ENCODE data around the gene NCOR2. TPM values are rescaled to one million over a fixed set of nuclear protein-coding genes. Genes with fewer than 3 reads are reported as not detected.

NCOR2 gene
- total RNA-seq, 2 experiments from 2014 or later: 92.9 to 99.9 TPM

- H3K36me3 Mint-ChIP-seq (ENCODE audit: low read depth): no peaks in the 10 kb centered on the region
- DNase-seq (no peak), ATAC-seq (no peak)
- no peaks in the 10 kb centered on the region for H3K9me3 Mint-ChIP-seq (ENCODE audit: insufficient read depth)
- peaks cover 43% of the 10 kb centered on the region for H3K4me1 Mint-ChIP-seq (ENCODE audit: low read depth)
- POLR2A ChIA-PET: no interaction called here
- CTCF ChIA-PET: no interaction called here
- H3K4me3 Mint-ChIP-seq: no peak overlapping the region
- H3K27ac Mint-ChIP-seq: no peak overlapping the region
- H3K27me3 Mint-ChIP-seq (ENCODE audit: low read depth): no peaks in the 10 kb centered on the region
Observed at GRCh38 chr12:124541322-124541721, 26.1 kb downstream of the NCOR2 start.

- CTCF ChIA-PET: no interaction called here
- POLR2A ChIA-PET: no interaction called here
- ATAC-seq: no peak
Observed at GRCh38 chr12:124539084-124540041, 28.0 kb downstream of the NCOR2 start.

GRCh38 chr12:124538194-124539082 is 29.0 kb downstream of the NCOR2 start:
- no peaks in the 10 kb centered on the region for H3K36me3 Mint-ChIP-seq (ENCODE audit: low read depth)
- no peak overlapping the region for H3K27ac Mint-ChIP-seq
- CTCF ChIA-PET: no interaction called here
- H3K9me3 Mint-ChIP-seq (ENCODE audit: insufficient read depth): no peaks in the 10 kb centered on the region
- no peak for DNase-seq
- POLR2A ChIA-PET: no interaction called here
- no peak overlapping the region for H3K4me3 Mint-ChIP-seq
- ATAC-seq: no peak
- H3K4me1 Mint-ChIP-seq (ENCODE audit: low read depth): peaks cover 20% of the 10 kb centered on the region
- H3K27me3 Mint-ChIP-seq (ENCODE audit: low read depth): no peaks in the 10 kb centered on the region

More at GRCh38 chr12:124539084-124540041, 28.0 kb downstream of the NCOR2 start:
- Mint-ChIP-seq H3K27me3 (ENCODE audit: low read depth) (no peaks in the 10 kb centered on the region), H3K27ac (peak overlapping the region; percentile 64), H3K4me1 (ENCODE audit: low read depth) (peaks cover 23% of the 10 kb centered on the region), H3K36me3 (ENCODE audit: low read depth) (no peaks in the 10 kb centered on the region), H3K4me3 (no peak overlapping the region), H3K9me3 (ENCODE audit: insufficient read depth) (no peaks in the 10 kb centered on the region)
- no peak for DNase-seq

GRCh38 chr12:124537525-124538193 is 29.8 kb downstream of the NCOR2 start:
- Mint-ChIP-seq H3K27ac (no peak overlapping the region), H3K36me3 (ENCODE audit: low read depth) (no peaks in the 10 kb centered on the region), H3K27me3 (ENCODE audit: low read depth) (no peaks in the 10 kb centered on the region), H3K9me3 (ENCODE audit: insufficient read depth) (no peaks in the 10 kb centered on the region), H3K4me3 (no peak overlapping the region), H3K4me1 (ENCODE audit: low read depth) (peaks cover 19% of the 10 kb centered on the region)
- no peak for DNase-seq
- CTCF ChIA-PET: no interaction called here
- POLR2A ChIA-PET: no interaction called here
- no peak for ATAC-seq

- Mint-ChIP-seq H3K4me1 (ENCODE audit: low read depth) (peaks cover 19% of the 10 kb centered on the region), H3K27me3 (ENCODE audit: low read depth) (no peaks in the 10 kb centered on the region), H3K36me3 (ENCODE audit: low read depth) (no peaks in the 10 kb centered on the region), H3K4me3 (no peak overlapping the region), H3K9me3 (ENCODE audit: insufficient read depth) (no peaks in the 10 kb centered on the region), H3K27ac (no peak overlapping the region)
- no peak for ATAC-seq
- no peak for DNase-seq
- ChIA-PET CTCF (no interaction called here), POLR2A (interaction anchor here (0.7 kb wide), 1 partner anchor 201 kb away, joined by 3 read pairs; no protein-coding TSS in a partner anchor)
Observed at GRCh38 chr12:124536641-124537040, 30.8 kb downstream of the NCOR2 start.

- Mint-ChIP-seq H3K9me3 (ENCODE audit: insufficient read depth) (no peaks in the 10 kb centered on the region), H3K4me3 (no peak overlapping the region), H3K4me1 (ENCODE audit: low read depth) (peaks cover 17% of the 10 kb centered on the region), H3K27me3 (ENCODE audit: low read depth) (no peaks in the 10 kb centered on the region), H3K36me3 (ENCODE audit: low read depth) (no peaks in the 10 kb centered on the region), H3K27ac (no peak overlapping the region)
- CTCF ChIA-PET: no interaction called here
- POLR2A ChIA-PET: no interaction called here
- ATAC-seq (no peak), DNase-seq (no peak)
Observed at GRCh38 chr12:124534776-124535740, 32.4 kb downstream of the NCOR2 start.

GRCh38 chr12:124533456-124533855 is 34.0 kb downstream of the NCOR2 start:
- no peak for DNase-seq

GRCh38 chr12:124532967-124533366 is 34.4 kb downstream of the NCOR2 start:
- no peak for ATAC-seq
- Mint-ChIP-seq H3K27me3 (ENCODE audit: low read depth) (no peaks in the 10 kb centered on the region), H3K36me3 (ENCODE audit: low read depth) (no peaks in the 10 kb centered on the region), H3K27ac (no peak overlapping the region), H3K4me1 (ENCODE audit: low read depth) (peaks cover under 1% of the 10 kb centered on the region), H3K4me3 (no peak overlapping the region), H3K9me3 (ENCODE audit: insufficient read depth) (no peaks in the 10 kb centered on the region)
- ChIA-PET POLR2A (no interaction called here), CTCF (no interaction called here)
- DNase-seq: no peak

More at GRCh38 chr12:124533456-124533855, 34.0 kb downstream of the NCOR2 start:
- ChIA-PET POLR2A (interaction anchor here (0.6 kb wide), 1 partner anchor 721 kb away, joined by 3 read pairs; no protein-coding TSS in a partner anchor), CTCF (no interaction called here)
- H3K27ac Mint-ChIP-seq: no peak overlapping the region
- no peaks in the 10 kb centered on the region for H3K27me3 Mint-ChIP-seq (ENCODE audit: low read depth)
- ATAC-seq: no peak
- H3K4me1 Mint-ChIP-seq (ENCODE audit: low read depth): peaks cover 5% of the 10 kb centered on the region
- no peaks in the 10 kb centered on the region for H3K36me3 Mint-ChIP-seq (ENCODE audit: low read depth)
- no peak overlapping the region for H3K4me3 Mint-ChIP-seq
- no peaks in the 10 kb centered on the region for H3K9me3 Mint-ChIP-seq (ENCODE audit: insufficient read depth)

- ChIA-PET POLR2A (no interaction called here), CTCF (no interaction called here)
- DNase-seq (no peak), ATAC-seq (no peak)
- Mint-ChIP-seq H3K4me1 (ENCODE audit: low read depth) (no peaks in the 10 kb centered on the region), H3K4me3 (no peak overlapping the region), H3K9me3 (ENCODE audit: insufficient read depth) (no peaks in the 10 kb centered on the region), H3K27ac (no peak overlapping the region), H3K27me3 (ENCODE audit: low read depth) (no peaks in the 10 kb centered on the region), H3K36me3 (ENCODE audit: low read depth) (no peaks in the 10 kb centered on the region)
Observed at GRCh38 chr12:124532331-124532750, 35.1 kb downstream of the NCOR2 start.

GRCh38 chr12:124531906-124532305 is 35.5 kb downstream of the NCOR2 start:
- no peak for ATAC-seq
- Mint-ChIP-seq H3K9me3 (ENCODE audit: insufficient read depth) (no peaks in the 10 kb centered on the region), H3K36me3 (ENCODE audit: low read depth) (no peaks in the 10 kb centered on the region), H3K4me3 (no peak overlapping the region), H3K27ac (no peak overlapping the region), H3K27me3 (ENCODE audit: low read depth) (no peaks in the 10 kb centered on the region), H3K4me1 (ENCODE audit: low read depth) (no peaks in the 10 kb centered on the region)
- ChIA-PET POLR2A (no interaction called here), CTCF (no interaction called here)
- DNase-seq: no peak

- ChIA-PET POLR2A (no interaction called here), CTCF (no interaction called here)
Observed at GRCh38 chr12:124531281-124531745, 36.1 kb downstream of the NCOR2 start.

More at GRCh38 chr12:124531281-124531745, 36.1 kb downstream of the NCOR2 start:
- no peaks in the 10 kb centered on the region for H3K27me3 Mint-ChIP-seq (ENCODE audit: low read depth)
- H3K27ac Mint-ChIP-seq: no peak overlapping the region
- ATAC-seq: no peak
- no peak for DNase-seq
- no peaks in the 10 kb centered on the region for H3K9me3 Mint-ChIP-seq (ENCODE audit: insufficient read depth)
- H3K4me1 Mint-ChIP-seq (ENCODE audit: low read depth): no peaks in the 10 kb centered on the region
- no peak overlapping the region for H3K4me3 Mint-ChIP-seq
- no peaks in the 10 kb centered on the region for H3K36me3 Mint-ChIP-seq (ENCODE audit: low read depth)
